GM10266 (cell line): Measurements from ENCODE around the gene BFSP2.

Experiments used
- DNase-seq: peaks from one replicate; pipeline ENCODE4 v3.0.0; 2012; ENCODE audit errors: extremely low spot score
- TF ChIP-seq, protein P1 (sequence below): IDR thresholded peaks from 2 replicates; pipeline ENCODE4 v1.5.1; 2012; ENCODE audit warnings: mild to moderate bottlenecking, low read depth; ENCODE audit not compliant: control insufficient read depth, insufficient read depth; ENCODE audit errors: missing control alignments

Gene BFSP2

DNA sequence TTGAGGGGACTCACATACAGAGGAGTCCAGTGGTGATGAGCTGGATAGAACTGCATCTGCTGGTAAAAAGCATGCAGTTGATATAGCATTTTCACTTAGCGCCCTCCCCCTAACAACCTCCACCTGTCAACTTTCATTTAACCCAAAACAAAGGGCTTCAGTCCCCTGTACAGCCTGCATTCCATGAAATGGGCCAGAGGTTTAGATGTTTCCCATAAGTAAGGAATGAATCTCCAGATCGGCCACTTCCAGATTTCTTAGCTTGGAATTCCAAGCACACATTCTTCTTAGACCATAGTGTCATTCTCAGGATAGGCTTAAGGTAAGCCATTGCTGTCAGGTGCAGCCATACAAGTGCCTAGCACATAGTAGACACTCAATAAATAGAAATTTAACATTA, 32.9 kb upstream of the BFSP2 start:
- no peak for DNase-seq
- TF ChIP-seq, protein P1, sequence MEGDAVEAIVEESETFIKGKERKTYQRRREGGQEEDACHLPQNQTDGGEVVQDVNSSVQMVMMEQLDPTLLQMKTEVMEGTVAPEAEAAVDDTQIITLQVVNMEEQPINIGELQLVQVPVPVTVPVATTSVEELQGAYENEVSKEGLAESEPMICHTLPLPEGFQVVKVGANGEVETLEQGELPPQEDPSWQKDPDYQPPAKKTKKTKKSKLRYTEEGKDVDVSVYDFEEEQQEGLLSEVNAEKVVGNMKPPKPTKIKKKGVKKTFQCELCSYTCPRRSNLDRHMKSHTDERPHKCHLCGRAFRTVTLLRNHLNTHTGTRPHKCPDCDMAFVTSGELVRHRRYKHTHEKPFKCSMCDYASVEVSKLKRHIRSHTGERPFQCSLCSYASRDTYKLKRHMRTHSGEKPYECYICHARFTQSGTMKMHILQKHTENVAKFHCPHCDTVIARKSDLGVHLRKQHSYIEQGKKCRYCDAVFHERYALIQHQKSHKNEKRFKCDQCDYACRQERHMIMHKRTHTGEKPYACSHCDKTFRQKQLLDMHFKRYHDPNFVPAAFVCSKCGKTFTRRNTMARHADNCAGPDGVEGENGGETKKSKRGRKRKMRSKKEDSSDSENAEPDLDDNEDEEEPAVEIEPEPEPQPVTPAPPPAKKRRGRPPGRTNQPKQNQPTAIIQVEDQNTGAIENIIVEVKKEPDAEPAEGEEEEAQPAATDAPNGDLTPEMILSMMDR, result no peak

- DNase-seq, result no peak
These were observed 32.5 kb upstream of the BFSP2 start for GRCh38 chr3:133367403-133367802.

GRCh38 chr3:133367956-133368355, 31.9 kb upstream of the BFSP2 start:
- TF ChIP-seq, protein P1, result no peak
- DNase-seq, result no peak

More at GRCh38 chr3:133367403-133367802, 32.5 kb upstream of the BFSP2 start:
- TF ChIP-seq, protein P1, result no peak

GRCh38 chr3:133368371-133369067, 31.3 kb upstream of the BFSP2 start:
- TF ChIP-seq, protein P1, result no peak
- no peak for DNase-seq

- no peak for DNase-seq
- TF ChIP-seq, protein P1, result no peak
These were observed 30.8 kb upstream of the BFSP2 start for GRCh38 chr3:133369068-133369440.

- no peak for DNase-seq
These were observed 28.7 kb upstream of the BFSP2 start for GRCh38 chr3:133371181-133371580.

DNA sequence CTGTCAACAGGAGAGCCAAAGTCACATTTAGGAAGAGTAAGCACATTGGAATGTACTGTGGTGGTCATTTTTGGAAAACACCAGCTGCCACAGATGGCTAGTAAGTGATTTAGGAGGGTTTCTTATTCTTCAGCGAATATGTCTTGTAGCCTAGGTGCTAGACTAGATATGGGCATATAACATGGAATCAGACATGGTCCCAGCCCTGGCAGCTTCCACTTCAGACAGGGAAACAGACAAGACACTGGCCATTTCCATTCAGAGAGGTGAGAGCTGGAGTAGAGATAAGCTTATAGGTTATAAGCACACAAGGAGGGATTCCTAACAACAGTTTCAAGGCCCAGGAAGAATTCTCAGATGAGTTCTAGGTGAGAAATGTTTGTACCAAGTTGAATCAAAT, 28.2 kb upstream of the BFSP2 start:
- TF ChIP-seq, protein P1, result no peak

More at GRCh38 chr3:133371181-133371580, 28.7 kb upstream of the BFSP2 start:
- TF ChIP-seq, protein P1, result no peak

More for the DNA sequence above, 28.2 kb upstream of the BFSP2 start:
- no peak for DNase-seq
